HEK293 (cell line): ENCODE data around the gene GRID2.

ENCODE experiments used
- TCF7L2 ChIP-seq: IDR thresholded peaks from 2 replicates; pipeline ENCODE4 v1.6.1; 2011; ENCODE audit warnings: low read depth, mild to moderate bottlenecking, inconsistent platforms, low read length, moderate library complexity, borderline replicate concordance
- ZNF701 ChIP-seq: fragments of 450-650 bp; formaldehyde crosslinking; IDR thresholded peaks from 2 replicates; pipeline ENCODE4 v1.5.1; 2016; ENCODE audit warnings: missing biosample characterization, missing genetic modification characterization
- TF ChIP-seq, protein P1 (sequence below): fragments of 450-650 bp; formaldehyde crosslinking; IDR thresholded peaks from 2 replicates; pipeline ENCODE4 v1.5.1; 2016; ENCODE audit warnings: missing biosample characterization, missing genetic modification characterization
- TF ChIP-seq, protein P2 (sequence below): fragments of 450-650 bp; formaldehyde crosslinking; IDR thresholded peaks from 2 replicates; pipeline ENCODE4 v1.5.1; 2016; ENCODE audit warnings: missing biosample characterization, missing genetic modification characterization
- TF ChIP-seq, protein P3 (sequence below): fragments of 450-650 bp; formaldehyde crosslinking; IDR thresholded peaks from 2 replicates; pipeline ENCODE4 v1.5.1; 2017; ENCODE audit warnings: missing biosample characterization, missing genetic modification characterization
- TF ChIP-seq, protein P4 (sequence below): fragments of 450-650 bp; formaldehyde crosslinking; IDR thresholded peaks from 2 replicates; pipeline ENCODE4 v1.5.1; 2016; ENCODE audit warnings: missing biosample characterization, missing genetic modification characterization

DNA sequence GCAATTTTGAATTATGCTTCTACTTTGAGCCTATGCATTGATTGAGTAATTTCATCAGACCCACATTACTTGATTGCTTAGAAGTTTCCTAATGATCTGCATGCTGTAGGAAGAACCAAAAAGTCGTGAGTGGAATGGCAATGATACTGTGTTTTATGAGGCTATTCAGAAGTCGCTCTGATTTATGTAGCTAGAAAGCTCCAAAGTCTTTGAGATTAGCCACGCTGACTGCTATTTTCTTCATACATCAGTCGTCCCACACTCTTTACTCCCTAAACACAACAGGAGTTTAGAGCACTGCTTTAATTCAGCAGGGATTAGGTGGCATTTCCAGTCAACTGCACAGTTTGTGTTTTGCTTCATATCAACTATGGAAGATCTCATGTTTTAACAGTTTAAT is 4.1 kb downstream of the GRID2 start:
- TF ChIP-seq, protein P1, sequence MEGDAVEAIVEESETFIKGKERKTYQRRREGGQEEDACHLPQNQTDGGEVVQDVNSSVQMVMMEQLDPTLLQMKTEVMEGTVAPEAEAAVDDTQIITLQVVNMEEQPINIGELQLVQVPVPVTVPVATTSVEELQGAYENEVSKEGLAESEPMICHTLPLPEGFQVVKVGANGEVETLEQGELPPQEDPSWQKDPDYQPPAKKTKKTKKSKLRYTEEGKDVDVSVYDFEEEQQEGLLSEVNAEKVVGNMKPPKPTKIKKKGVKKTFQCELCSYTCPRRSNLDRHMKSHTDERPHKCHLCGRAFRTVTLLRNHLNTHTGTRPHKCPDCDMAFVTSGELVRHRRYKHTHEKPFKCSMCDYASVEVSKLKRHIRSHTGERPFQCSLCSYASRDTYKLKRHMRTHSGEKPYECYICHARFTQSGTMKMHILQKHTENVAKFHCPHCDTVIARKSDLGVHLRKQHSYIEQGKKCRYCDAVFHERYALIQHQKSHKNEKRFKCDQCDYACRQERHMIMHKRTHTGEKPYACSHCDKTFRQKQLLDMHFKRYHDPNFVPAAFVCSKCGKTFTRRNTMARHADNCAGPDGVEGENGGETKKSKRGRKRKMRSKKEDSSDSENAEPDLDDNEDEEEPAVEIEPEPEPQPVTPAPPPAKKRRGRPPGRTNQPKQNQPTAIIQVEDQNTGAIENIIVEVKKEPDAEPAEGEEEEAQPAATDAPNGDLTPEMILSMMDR: no peak
- TF ChIP-seq, protein P2, sequence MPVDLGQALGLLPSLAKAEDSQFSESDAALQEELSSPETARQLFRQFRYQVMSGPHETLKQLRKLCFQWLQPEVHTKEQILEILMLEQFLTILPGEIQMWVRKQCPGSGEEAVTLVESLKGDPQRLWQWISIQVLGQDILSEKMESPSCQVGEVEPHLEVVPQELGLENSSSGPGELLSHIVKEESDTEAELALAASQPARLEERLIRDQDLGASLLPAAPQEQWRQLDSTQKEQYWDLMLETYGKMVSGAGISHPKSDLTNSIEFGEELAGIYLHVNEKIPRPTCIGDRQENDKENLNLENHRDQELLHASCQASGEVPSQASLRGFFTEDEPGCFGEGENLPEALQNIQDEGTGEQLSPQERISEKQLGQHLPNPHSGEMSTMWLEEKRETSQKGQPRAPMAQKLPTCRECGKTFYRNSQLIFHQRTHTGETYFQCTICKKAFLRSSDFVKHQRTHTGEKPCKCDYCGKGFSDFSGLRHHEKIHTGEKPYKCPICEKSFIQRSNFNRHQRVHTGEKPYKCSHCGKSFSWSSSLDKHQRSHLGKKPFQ (tag by site-specific recombination): no peak
- TF ChIP-seq, protein P3, sequence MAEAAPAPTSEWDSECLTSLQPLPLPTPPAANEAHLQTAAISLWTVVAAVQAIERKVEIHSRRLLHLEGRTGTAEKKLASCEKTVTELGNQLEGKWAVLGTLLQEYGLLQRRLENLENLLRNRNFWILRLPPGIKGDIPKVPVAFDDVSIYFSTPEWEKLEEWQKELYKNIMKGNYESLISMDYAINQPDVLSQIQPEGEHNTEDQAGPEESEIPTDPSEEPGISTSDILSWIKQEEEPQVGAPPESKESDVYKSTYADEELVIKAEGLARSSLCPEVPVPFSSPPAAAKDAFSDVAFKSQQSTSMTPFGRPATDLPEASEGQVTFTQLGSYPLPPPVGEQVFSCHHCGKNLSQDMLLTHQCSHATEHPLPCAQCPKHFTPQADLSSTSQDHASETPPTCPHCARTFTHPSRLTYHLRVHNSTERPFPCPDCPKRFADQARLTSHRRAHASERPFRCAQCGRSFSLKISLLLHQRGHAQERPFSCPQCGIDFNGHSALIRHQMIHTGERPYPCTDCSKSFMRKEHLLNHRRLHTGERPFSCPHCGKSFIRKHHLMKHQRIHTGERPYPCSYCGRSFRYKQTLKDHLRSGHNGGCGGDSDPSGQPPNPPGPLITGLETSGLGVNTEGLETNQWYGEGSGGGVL (tag by site-specific recombination): no peak
- TF ChIP-seq ZNF701 (no peak), TCF7L2 (no peak)
- TF ChIP-seq, protein P4, sequence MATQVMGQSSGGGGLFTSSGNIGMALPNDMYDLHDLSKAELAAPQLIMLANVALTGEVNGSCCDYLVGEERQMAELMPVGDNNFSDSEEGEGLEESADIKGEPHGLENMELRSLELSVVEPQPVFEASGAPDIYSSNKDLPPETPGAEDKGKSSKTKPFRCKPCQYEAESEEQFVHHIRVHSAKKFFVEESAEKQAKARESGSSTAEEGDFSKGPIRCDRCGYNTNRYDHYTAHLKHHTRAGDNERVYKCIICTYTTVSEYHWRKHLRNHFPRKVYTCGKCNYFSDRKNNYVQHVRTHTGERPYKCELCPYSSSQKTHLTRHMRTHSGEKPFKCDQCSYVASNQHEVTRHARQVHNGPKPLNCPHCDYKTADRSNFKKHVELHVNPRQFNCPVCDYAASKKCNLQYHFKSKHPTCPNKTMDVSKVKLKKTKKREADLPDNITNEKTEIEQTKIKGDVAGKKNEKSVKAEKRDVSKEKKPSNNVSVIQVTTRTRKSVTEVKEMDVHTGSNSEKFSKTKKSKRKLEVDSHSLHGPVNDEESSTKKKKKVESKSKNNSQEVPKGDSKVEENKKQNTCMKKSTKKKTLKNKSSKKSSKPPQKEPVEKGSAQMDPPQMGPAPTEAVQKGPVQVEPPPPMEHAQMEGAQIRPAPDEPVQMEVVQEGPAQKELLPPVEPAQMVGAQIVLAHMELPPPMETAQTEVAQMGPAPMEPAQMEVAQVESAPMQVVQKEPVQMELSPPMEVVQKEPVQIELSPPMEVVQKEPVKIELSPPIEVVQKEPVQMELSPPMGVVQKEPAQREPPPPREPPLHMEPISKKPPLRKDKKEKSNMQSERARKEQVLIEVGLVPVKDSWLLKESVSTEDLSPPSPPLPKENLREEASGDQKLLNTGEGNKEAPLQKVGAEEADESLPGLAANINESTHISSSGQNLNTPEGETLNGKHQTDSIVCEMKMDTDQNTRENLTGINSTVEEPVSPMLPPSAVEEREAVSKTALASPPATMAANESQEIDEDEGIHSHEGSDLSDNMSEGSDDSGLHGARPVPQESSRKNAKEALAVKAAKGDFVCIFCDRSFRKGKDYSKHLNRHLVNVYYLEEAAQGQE (tag by site-specific recombination): no peak
